Hair follicular keratinocyte (primary cell): ENCODE results near the gene BAG1. TPM values are rescaled to one million over a fixed set of nuclear protein-coding genes. Genes with fewer than 3 reads are reported as not detected.

Experiments used
- total RNA-seq: library from RNA; depleted of rRNA; stranded (reverse); fragments of >200 nt; gene quantifications from 2 replicates; pipeline ENCODE4 v1.2.3, GENCODE V29; 2015

The BAG1 gene
- 27.8 and 33.8 TPM in 2 replicates for total RNA-seq

DNA sequence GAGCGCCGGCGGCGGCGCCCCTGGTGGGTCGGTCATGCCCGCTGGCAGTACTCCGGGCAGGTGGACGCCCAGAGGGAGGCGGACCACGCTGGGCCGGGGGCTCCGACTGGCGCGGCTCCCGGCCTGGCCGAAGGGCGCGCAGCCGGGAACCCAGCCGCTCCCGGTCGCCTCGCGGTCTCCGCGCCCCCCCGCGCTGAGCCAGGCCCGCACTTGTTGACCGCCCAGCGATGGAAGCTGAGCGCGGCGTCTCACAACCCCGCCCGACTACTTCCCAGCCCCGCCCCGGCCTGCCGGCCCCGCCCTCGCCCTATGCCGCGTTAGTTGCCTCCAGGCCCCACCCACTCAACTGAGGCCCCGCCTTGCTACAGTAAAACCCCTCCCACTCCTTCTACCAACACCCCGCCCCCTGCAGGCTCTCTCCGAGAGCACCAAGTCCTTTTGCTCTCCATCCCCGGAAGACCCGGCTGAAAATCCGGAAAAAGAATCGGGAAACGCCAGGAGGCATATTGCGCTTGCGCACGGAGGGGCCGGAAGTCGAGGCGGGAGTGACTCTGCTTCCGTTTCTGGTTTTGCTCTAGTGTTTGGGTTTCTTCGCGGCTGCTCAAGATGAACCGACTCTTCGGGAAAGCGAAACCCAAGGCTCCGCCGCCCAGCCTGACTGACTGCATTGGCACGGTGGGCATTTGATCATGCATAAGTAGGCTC, at the start of gene BAG1, which contains the start of gene CHMP5:
Gene BAG1, minus strand, starts transcription at position 236 of the 705 bp plus-strand sequence.
Gene CHMP5, plus strand, starts transcription at position 577 of the 705 bp plus-strand sequence. Its CDS starts 30 bp downstream, at position 607.

DNA sequence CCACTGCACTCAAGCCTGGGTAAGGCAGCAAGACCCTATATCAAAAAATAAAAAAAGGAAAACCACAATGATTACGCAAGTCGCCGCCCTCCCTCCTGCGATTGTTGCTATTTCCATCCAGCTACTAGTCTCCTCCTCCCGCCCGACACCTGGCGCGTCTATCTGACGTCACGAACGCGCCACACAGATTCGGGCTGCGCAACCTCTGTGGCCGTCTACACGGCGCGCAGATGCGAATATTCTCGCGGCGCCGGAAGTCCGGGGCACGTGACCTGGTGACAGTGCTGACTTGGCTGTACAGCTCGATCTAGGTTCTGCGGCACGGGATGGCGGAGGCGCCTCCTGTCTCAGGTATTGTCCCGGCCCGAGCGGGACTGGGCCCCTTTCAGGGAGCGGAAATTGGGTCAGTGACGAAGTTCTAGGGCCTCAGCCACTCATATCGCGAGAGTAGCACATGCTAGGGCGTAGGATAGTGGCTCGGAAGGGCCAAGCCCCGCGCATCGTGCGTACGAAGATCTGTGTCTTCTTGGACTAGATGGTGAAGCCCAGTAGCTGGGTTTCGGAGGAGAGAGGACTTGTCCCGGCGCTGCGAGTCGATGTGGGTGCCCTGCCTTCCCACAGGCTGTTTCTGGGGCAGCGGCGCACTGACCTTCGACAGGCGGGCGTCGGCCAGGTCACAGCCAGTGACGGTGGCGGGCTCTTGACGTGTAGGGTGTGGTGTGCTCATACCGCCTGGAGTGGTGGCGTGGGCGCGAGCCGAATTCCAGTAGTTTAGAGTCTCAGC, 25.9 kb upstream of the BAG1 start, which contains the start of gene NFX1:
Gene NFX1, plus strand, starts transcription at position 270 of the 784 bp plus-strand sequence. Its CDS starts 57 bp downstream, at position 327.

DNA sequence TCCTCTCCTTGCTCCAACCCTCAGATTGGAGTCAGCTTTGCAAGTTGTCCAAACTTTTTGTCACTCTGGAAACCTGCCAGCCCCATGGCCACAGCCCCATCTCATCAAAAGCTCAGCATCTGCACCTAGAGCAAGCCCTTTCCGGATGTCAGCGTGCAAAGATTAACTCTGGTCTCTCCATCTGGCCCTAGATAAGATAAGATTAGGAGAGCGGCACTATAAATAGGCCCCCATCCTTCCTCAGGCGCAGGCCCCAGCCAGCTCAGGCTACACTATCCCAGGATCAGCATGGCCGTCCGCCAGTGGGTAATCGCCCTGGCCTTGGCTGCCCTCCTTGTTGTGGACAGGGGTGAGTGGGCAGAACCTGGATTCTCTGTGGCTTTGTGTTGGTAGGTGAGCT, 24.6 kb downstream of the BAG1 start, which contains the start of gene SPINK4:
Gene SPINK4, plus strand, starts transcription at position 247 of the 400 bp plus-strand sequence. Its CDS starts 42 bp downstream, at position 289.

Other genes with a start within 250 kb of the BAG1 start
- gene DNAJA1, start 239.4 kb downstream of the BAG1 start, total RNA-seq, result 53.0 and 93.5 TPM in 2 replicates
- 14.8 and 18.0 TPM in 2 replicates for gene SMU1, start 188.0 kb downstream of the BAG1 start, total RNA-seq
- 82.0 and 117 TPM in 2 replicates for gene B4GALT1, start 97.4 kb downstream of the BAG1 start, total RNA-seq
- gene SPINK4, start 24.5 kb downstream of the BAG1 start, total RNA-seq, result not detected in 2 replicates
- gene CHMP5, start 341 bp upstream of the BAG1 start, total RNA-seq, result 64.1 and 68.0 TPM in 2 replicates
- gene NFX1, start 25.8 kb upstream of the BAG1 start, total RNA-seq, result 17.5 and 18.2 TPM in 2 replicates
- not detected in 2 replicates for gene AQP7, start 137.9 kb upstream of the BAG1 start, total RNA-seq
- gene AQP3, start 182.9 kb upstream of the BAG1 start, total RNA-seq, result 23.4 and 30.4 TPM in 2 replicates
- gene NOL6, start 209.2 kb upstream of the BAG1 start, total RNA-seq, result 20.5 and 42.9 TPM in 2 replicates